SK-N-SH (cell line): ENCODE results near the gene FAM81A. TPM values are rescaled to one million over a fixed set of nuclear protein-coding genes. Genes with fewer than 3 reads are reported as not detected.

Source experiments
- CTCF ChIA-PET: fragments of 300-600, 350-600 bp; formaldehyde crosslinking; extraction: SDS; loops from one replicate; lab custom pipeline; 2021; lab: Yijun Ruan, JAX
- POLR2A ChIA-PET: fragments of 350-600 bp; sonication (Branson Sonifier 250); formaldehyde crosslinking; extraction: SDS; loops from one replicate; lab custom pipeline; 2020; ENCODE audit warnings: antibody characterized with exemption, inconsistent platforms; lab: Yijun Ruan, JAX
- DNase-seq: peaks from one replicate; pipeline ENCODE4 v3.0.0; 2012
- H2AFZ ChIP-seq: fragments of 200-600 bp; sonication (generic); 2 replicates; pipeline ENCODE4 v1.8.1; 2016; ENCODE audit warnings: antibody characterized with exemption, mild to moderate bottlenecking, low read depth
- H3F3A ChIP-seq: fragments of 200-600 bp; sonication (generic); replicated peaks from 2 replicates; pipeline ENCODE3; 2016; ENCODE audit warnings: antibody characterized with exemption, mild to moderate bottlenecking; ENCODE audit not compliant: insufficient read depth
- H3K27ac ChIP-seq, 2 experiments: fragments of 200-500 bp in 1 of 2; fragments of 200-600 bp in 1 of 2; sonication (Bioruptor generic) in 1 of 2; sonication (generic), shearing (Covaris generic) in 1 of 2; 2 replicates each; pipeline versions ENCODE4 v1.5.1 to v1.6.1; 2014 to 2016; ENCODE audit warnings: low read depth in 2 of 2, inconsistent platforms in 1 of 2, low read length in 1 of 2, mild to moderate bottlenecking in 1 of 2, mixed read lengths in 1 of 2
- H3K27me3 ChIP-seq: fragments of 200-600 bp; sonication (generic), shearing (Covaris generic); 2 replicates; pipeline ENCODE4 v1.6.1; 2016; ENCODE audit warnings: mixed run types; ENCODE audit not compliant: insufficient read depth
- H3K36me3 ChIP-seq, 2 experiments: fragments of 200-500 bp in 1 of 2; fragments of 200-600 bp in 1 of 2; sonication (Bioruptor generic) in 1 of 2; sonication (generic) in 1 of 2; replicated peaks in 1 of 2; 2 replicates each; pipeline versions ENCODE3 to v1.5.1; 2014 to 2016; ENCODE audit warnings: low read length in 1 of 2, mild to moderate bottlenecking in 1 of 2; ENCODE audit not compliant: insufficient read depth in 2 of 2, control insufficient read depth in 1 of 2
- H3K4me1 ChIP-seq, 2 experiments: fragments of 200-500 bp in 1 of 2; fragments of 200-600 bp in 1 of 2; sonication (Bioruptor generic) in 1 of 2; sonication (generic), shearing (Covaris generic) in 1 of 2; 2 replicates each; pipeline versions ENCODE4 v1.5.1 to v1.6.1; 2014 to 2016; ENCODE audit warnings: low read depth in 1 of 2, low read length in 1 of 2, mixed run types in 1 of 2; ENCODE audit not compliant: insufficient read depth in 2 of 2, control insufficient read depth in 1 of 2
- H3K4me2 ChIP-seq: fragments of 200-600 bp; sonication (generic), shearing (Covaris generic); 2 replicates; pipeline ENCODE4 v1.6.1; 2017; ENCODE audit warnings: mixed run types
- H3K4me3 ChIP-seq, 2 experiments: fragments of 200-500 bp in 1 of 2; fragments of 200-600 bp in 1 of 2; sonication (Bioruptor generic) in 1 of 2; sonication (generic), shearing (Covaris generic) in 1 of 2; 2 replicates each; pipeline versions ENCODE4 v1.5.1 to v1.8.1; 2014 to 2016; ENCODE audit warnings: low read depth in 2 of 2, inconsistent platforms in 1 of 2, low read length in 1 of 2, mild to moderate bottlenecking in 1 of 2, mixed read lengths in 1 of 2, moderate library complexity in 1 of 2
- H3K79me2 ChIP-seq: fragments of 200-600 bp; sonication (generic); 2 replicates; pipeline ENCODE4 v1.8.1; 2017; ENCODE audit warnings: mild to moderate bottlenecking; ENCODE audit not compliant: insufficient read depth
- H3K9ac ChIP-seq: fragments of 200-600 bp; sonication (generic); 2 replicates; pipeline ENCODE4 v1.6.1; 2017; ENCODE audit warnings: mixed run types
- H3K9me2 ChIP-seq: fragments of 200-600 bp; sonication (generic); 2 replicates; pipeline ENCODE4 v1.6.1; 2017; ENCODE audit warnings: mixed run types
- H3K9me3 ChIP-seq: fragments of 200-600 bp; sonication (generic); 2 replicates; pipeline ENCODE4 v1.6.1; 2017; ENCODE audit warnings: mixed run types, mild to moderate bottlenecking, moderate library complexity
- H4K20me1 ChIP-seq: fragments of 200-600 bp; sonication (generic); 2 replicates; pipeline ENCODE4 v1.6.1; 2017; ENCODE audit warnings: mild to moderate bottlenecking, mixed run types; ENCODE audit not compliant: insufficient read depth
- CHD2 ChIP-seq: fragments of 150-350 bp; IDR thresholded peaks from 2 replicates; pipeline ENCODE4 v1.6.1; 2018; ENCODE audit warnings: low read length; ENCODE audit not compliant: partially characterized antibody
- ELF1 ChIP-seq: IDR thresholded peaks from 2 replicates; pipeline ENCODE4 v1.4.0; 2012
- EZH2phosphoT487 ChIP-seq: fragments of 200-600 bp; sonication (generic); IDR thresholded peaks from 2 replicates; pipeline ENCODE4 v1.6.1; 2017; ENCODE audit warnings: low read depth, mixed run types, mild to moderate bottlenecking, antibody characterized with exemption, moderate library complexity, borderline replicate concordance
- FOSL2 ChIP-seq: IDR thresholded peaks from 2 replicates; pipeline ENCODE4 v1.4.0; 2012; ENCODE audit warnings: low read depth, mild to moderate bottlenecking, moderate library complexity, borderline replicate concordance
- RCOR1 ChIP-seq: fragments of 150-350 bp; IDR thresholded peaks from 2 replicates; pipeline ENCODE4 v1.6.1; 2017; ENCODE audit warnings: antibody characterized with exemption, low read length
- RFX5 ChIP-seq: IDR thresholded peaks from 2 replicates; pipeline ENCODE4 v1.6.1; 2012; ENCODE audit warnings: mild to moderate bottlenecking, improper control_type of control experiment, low read length
- RXRA ChIP-seq: IDR thresholded peaks from 2 replicates; pipeline ENCODE4 v1.4.0; 2012; ENCODE audit warnings: low read depth, mild to moderate bottlenecking, borderline replicate concordance
- SIN3A ChIP-seq: IDR thresholded peaks from 2 replicates; pipeline ENCODE4 v1.6.1; 2012; ENCODE audit warnings: low read depth, mild to moderate bottlenecking, low read length, moderate library complexity, borderline replicate concordance
- TAF1 ChIP-seq: IDR thresholded peaks from 2 replicates; pipeline ENCODE4 v1.6.1; 2012; ENCODE audit warnings: low read depth, mild to moderate bottlenecking, low read length, moderate library complexity, borderline replicate concordance
- TCF12 ChIP-seq: IDR thresholded peaks from 2 replicates; pipeline ENCODE4 v1.4.0; 2012
- WGBS: methylation state at CpG from one replicate; pipeline ENCODE4 v1.1.6; 2017; ENCODE audit warnings: low lambda C conversion rate; 5-methylcytosine and 5-hydroxymethylcytosine counted together
- polyA plus RNA-seq, 3 experiments: library from polyadenylated mRNA; depleted of rRNA; stranded (reverse); fragments of >200 nt; gene quantifications; 2 replicates each; pipeline ENCODE4 v1.2.3, GENCODE V29; 2012
- TF ChIP-seq, protein P1 (sequence below): IDR thresholded peaks from 2 replicates; pipeline ENCODE4 v1.4.0; 2012; ENCODE audit warnings: low read depth
- TF ChIP-seq, protein P2 (sequence below): fragments of 200-600 bp; sonication (generic); IDR thresholded peaks from 2 replicates; pipeline ENCODE4 v1.6.1; 2017; ENCODE audit warnings: antibody characterized with exemption, mild to moderate bottlenecking, moderate library complexity
- TF ChIP-seq, protein P3 (sequence below): IDR thresholded peaks from 2 replicates; pipeline ENCODE4; 2012
- TF ChIP-seq, protein P4 (sequence below): fragments of 150-350 bp; IDR thresholded peaks from 2 replicates; pipeline ENCODE4 v1.6.1; 2016; ENCODE audit warnings: mild to moderate bottlenecking, low read depth, low read length
- TF ChIP-seq, protein P5 (sequence below): IDR thresholded peaks from 2 replicates; pipeline ENCODE4 v1.4.0; 2012; ENCODE audit warnings: low read depth, borderline replicate concordance

FAM81A gene
- polyA plus RNA-seq, 1 of the 3 experiments (the other 2 are of a cell fraction) = 1.1 TPM

DNA sequence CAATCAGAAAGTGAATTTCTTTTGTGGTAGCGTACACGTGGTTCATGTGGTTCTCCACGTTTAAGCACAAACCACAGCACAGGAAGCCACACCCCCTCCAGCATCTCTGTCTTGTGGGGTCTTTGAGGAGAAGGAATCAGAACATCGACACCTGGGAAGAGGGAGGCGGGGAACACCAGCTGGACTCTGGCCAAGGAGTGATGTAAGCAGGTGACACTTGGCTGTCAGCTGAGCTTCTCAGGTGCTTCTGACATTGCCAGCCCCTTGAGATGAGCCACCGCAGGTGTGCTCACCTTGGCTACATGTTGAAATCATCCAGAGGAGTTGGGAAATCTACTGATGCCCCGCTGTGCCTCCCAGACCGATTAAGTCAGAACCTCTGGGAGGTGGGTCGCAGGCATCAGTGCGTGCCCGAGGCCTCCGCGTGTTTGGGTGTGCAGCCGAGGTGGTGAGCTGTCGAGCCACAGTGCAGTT is 85.0 kb downstream of the FAM81A start:
- Histone ChIP-seq H3K4me3 (no peak overlapping the region), H3K9me2 (no peaks in the 10 kb centered on the region), H4K20me1 (no peaks in the 10 kb centered on the region), H3K36me3 (no peaks in the 10 kb centered on the region), H3K79me2 (no peaks in the 10 kb centered on the region), H3K27me3 (no peaks in the 10 kb centered on the region), H3K27ac (no peak overlapping the region), H3F3A (no peaks in the 10 kb centered on the region), H3K9me3 (no peaks in the 10 kb centered on the region), H3K4me1 (no peaks in the 10 kb centered on the region), H3K9ac (no peak overlapping the region), H2AFZ (no peak overlapping the region), H3K4me2 (no peak overlapping the region)
- DNase-seq = no peak
- 91% methylated on average over 10 of the region's 15 CpGs for WGBS
- ChIA-PET POLR2A (no interaction called here), CTCF (interaction anchor here (1.4 to 2.4 kb wide), 2 partner anchors 10 to 30 kb away, joined by 3 to 22 read pairs; no protein-coding TSS in a partner anchor)
- TF ChIP-seq TAF1 (no peak), RFX5 (no peak), RXRA (no peak), EZH2phosphoT487 (no peak), SIN3A (no peak), ELF1 (no peak), RCOR1 (no peak), CHD2 (no peak), TCF12 (no peak), FOSL2 (no peak)
- TF ChIP-seq, protein P1, sequence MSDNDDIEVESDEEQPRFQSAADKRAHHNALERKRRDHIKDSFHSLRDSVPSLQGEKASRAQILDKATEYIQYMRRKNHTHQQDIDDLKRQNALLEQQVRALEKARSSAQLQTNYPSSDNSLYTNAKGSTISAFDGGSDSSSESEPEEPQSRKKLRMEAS = no peak
- TF ChIP-seq, protein P2, sequence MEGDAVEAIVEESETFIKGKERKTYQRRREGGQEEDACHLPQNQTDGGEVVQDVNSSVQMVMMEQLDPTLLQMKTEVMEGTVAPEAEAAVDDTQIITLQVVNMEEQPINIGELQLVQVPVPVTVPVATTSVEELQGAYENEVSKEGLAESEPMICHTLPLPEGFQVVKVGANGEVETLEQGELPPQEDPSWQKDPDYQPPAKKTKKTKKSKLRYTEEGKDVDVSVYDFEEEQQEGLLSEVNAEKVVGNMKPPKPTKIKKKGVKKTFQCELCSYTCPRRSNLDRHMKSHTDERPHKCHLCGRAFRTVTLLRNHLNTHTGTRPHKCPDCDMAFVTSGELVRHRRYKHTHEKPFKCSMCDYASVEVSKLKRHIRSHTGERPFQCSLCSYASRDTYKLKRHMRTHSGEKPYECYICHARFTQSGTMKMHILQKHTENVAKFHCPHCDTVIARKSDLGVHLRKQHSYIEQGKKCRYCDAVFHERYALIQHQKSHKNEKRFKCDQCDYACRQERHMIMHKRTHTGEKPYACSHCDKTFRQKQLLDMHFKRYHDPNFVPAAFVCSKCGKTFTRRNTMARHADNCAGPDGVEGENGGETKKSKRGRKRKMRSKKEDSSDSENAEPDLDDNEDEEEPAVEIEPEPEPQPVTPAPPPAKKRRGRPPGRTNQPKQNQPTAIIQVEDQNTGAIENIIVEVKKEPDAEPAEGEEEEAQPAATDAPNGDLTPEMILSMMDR = no peak
- TF ChIP-seq, protein P3, sequence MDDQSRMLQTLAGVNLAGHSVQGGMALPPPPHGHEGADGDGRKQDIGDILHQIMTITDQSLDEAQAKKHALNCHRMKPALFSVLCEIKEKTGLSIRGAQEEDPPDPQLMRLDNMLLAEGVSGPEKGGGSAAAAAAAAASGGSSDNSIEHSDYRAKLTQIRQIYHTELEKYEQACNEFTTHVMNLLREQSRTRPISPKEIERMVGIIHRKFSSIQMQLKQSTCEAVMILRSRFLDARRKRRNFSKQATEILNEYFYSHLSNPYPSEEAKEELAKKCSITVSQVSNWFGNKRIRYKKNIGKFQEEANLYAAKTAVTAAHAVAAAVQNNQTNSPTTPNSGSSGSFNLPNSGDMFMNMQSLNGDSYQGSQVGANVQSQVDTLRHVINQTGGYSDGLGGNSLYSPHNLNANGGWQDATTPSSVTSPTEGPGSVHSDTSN = no peak
- TF ChIP-seq, protein P4, sequence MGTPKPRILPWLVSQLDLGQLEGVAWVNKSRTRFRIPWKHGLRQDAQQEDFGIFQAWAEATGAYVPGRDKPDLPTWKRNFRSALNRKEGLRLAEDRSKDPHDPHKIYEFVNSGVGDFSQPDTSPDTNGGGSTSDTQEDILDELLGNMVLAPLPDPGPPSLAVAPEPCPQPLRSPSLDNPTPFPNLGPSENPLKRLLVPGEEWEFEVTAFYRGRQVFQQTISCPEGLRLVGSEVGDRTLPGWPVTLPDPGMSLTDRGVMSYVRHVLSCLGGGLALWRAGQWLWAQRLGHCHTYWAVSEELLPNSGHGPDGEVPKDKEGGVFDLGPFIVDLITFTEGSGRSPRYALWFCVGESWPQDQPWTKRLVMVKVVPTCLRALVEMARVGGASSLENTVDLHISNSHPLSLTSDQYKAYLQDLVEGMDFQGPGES = no peak
- TF ChIP-seq, protein P5, sequence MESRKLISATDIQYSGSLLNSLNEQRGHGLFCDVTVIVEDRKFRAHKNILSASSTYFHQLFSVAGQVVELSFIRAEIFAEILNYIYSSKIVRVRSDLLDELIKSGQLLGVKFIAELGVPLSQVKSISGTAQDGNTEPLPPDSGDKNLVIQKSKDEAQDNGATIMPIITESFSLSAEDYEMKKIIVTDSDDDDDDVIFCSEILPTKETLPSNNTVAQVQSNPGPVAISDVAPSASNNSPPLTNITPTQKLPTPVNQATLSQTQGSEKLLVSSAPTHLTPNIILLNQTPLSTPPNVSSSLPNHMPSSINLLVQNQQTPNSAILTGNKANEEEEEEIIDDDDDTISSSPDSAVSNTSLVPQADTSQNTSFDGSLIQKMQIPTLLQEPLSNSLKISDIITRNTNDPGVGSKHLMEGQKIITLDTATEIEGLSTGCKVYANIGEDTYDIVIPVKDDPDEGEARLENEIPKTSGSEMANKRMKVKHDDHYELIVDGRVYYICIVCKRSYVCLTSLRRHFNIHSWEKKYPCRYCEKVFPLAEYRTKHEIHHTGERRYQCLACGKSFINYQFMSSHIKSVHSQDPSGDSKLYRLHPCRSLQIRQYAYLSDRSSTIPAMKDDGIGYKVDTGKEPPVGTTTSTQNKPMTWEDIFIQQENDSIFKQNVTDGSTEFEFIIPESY = no peak
